ENCODE measurements around the gene ADSL. TPM values are rescaled to one million over a fixed set of nuclear protein-coding genes. Genes with fewer than 3 reads are reported as not detected.

ADSL gene
- total and polyA plus RNA-seq, 2 donors (not counting 1 experiment from before 2014, with no cell fraction given) = 67.0 to 89.8 TPM

DNA sequence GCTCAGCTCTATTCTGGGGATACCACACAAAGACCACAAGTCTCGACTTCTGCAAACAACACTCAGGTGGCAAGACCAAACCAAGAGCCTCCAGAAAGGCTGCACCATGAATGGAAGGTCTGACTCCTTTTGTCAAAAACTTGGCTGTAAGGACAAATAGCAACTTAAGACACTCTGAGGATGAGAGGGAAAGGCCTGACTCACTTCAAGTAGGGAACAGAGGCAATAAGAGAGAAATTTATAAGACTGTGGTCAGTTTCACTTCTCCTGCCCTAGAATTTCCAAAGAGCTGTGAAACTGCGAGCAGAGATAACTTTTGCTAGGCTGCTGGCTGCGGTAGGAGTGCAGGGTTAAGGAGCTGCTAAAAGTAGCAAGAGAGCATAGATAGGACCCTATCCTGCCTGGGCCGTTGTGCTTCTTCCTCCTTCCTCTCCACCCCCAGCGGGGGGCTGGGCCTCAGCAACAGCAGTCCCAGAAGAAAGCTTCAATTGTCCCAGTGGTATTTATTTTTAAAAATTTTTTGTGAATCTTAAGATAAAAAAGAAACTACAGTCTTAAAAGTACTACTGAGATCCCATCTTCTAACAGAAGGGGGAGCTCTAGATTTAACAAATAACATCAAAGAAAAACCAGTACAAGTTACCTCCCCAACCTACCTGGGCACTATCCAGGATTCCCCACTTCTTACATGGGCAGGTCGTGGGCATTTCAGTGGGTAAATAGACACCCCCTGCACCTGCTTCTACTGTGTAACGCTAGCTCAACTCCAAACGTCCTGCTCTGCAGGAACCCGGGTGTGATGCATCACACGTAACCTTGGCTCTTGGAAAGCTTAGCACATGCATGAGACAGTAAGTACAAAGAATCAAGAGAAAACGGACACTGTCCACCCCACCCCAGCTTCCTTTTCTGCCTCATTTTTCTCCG lies 90.5 kb downstream of the ADSL start:
- Histone ChIP-seq H3K4me3 (replicated peaks in 1 of 4; ENCODE audit: control extremely low read depth in 1 of 4, insufficient read depth in 1 of 4, low read depth in 3 of 4, low read length in 4 of 4) (peak overlapping the region in 3 of 4 experiments; percentile 11 to 45 (median 21)), H2AFZ (ENCODE audit: low read length) (no peak overlapping the region), H4K20me1 (ENCODE audit: control insufficient read depth, extremely low read depth, insufficient read depth, low read length) (no peaks in the 10 kb centered on the region), H3K27ac (ENCODE audit: insufficient read depth, low read length) (peak overlapping the region; percentile 65), H3K9ac (ENCODE audit: insufficient read depth, low read length) (peak overlapping the region; percentile 49), H3K4me2 (ENCODE audit: extremely low read depth, insufficient read depth, low read length) (peak overlapping the region; percentile 80), H3K4me1 (ENCODE audit: control insufficient read depth, extremely low read depth, insufficient read depth, low read length) (peaks cover 11% of the 10 kb centered on the region), H3K79me2 (ENCODE audit: control insufficient read depth, insufficient read depth, low read length) (peaks cover 4% of the 10 kb centered on the region), H3K36me3 (ENCODE audit: control insufficient read depth, insufficient read depth, low read length) (no peaks in the 10 kb centered on the region), H3K9me3 (ENCODE audit: control insufficient read depth, insufficient read depth, low read depth, low read length) (no peaks in the 10 kb centered on the region), H3K27me3 (ENCODE audit: control insufficient read depth, insufficient read depth, low read length) (no peaks in the 10 kb centered on the region)
- no peak for TF ChIP-seq EZH2 (IDR thresholded peaks at IDR 0.05; ENCODE audit: low read length, missing control alignments)
- TF ChIP-seq, protein P1, sequence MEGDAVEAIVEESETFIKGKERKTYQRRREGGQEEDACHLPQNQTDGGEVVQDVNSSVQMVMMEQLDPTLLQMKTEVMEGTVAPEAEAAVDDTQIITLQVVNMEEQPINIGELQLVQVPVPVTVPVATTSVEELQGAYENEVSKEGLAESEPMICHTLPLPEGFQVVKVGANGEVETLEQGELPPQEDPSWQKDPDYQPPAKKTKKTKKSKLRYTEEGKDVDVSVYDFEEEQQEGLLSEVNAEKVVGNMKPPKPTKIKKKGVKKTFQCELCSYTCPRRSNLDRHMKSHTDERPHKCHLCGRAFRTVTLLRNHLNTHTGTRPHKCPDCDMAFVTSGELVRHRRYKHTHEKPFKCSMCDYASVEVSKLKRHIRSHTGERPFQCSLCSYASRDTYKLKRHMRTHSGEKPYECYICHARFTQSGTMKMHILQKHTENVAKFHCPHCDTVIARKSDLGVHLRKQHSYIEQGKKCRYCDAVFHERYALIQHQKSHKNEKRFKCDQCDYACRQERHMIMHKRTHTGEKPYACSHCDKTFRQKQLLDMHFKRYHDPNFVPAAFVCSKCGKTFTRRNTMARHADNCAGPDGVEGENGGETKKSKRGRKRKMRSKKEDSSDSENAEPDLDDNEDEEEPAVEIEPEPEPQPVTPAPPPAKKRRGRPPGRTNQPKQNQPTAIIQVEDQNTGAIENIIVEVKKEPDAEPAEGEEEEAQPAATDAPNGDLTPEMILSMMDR (conservative IDR thresholded peaks at IDR 0.05 in 1 of 2, IDR thresholded peaks at IDR 0.05 in 1 of 2; ENCODE audit: low read depth in 1 of 2, low read length in 2 of 2) = peak; percentile 43 to 46
- peak; percentile 63 to 80 for DNase-seq (ENCODE audit: low read depth in 2 of 2)

Other genes starting within 250 kb of the ADSL start
- 13.1 and 17.8 TPM in 2 replicates for gene TNRC6B, start 168.6 kb upstream of the ADSL start, total RNA-seq
- 5.7 and 6.4 TPM in 2 replicates for gene TNRC6B, start 168.6 kb upstream of the ADSL start, polyA plus RNA-seq
- 32.1 and 47.9 TPM in 2 replicates for gene SGSM3, start 24.1 kb downstream of the ADSL start, total RNA-seq
- 26.6 and 33.7 TPM in 2 replicates for gene SGSM3, start 24.1 kb downstream of the ADSL start, polyA plus RNA-seq

Data from fibroblast of lung (primary cell).